HFF-Myc (cell line): ENCODE results near the gene LGALS7B.
"Not testable (repeated sequence)": the region's sequence is repeated elsewhere in the genome, so short reads cannot be mapped to it uniquely, and the experiment has no call there.

Experiments
- DNase-seq: peaks from one replicate; pipeline ENCODE4 v3.0.0-alpha.2; 2011; ENCODE audit warnings: low read depth; ENCODE audit errors: extremely low read depth
- H3K4me3 ChIP-seq: replicated peaks from 2 replicates; pipeline ENCODE4 v1.5.1; 2011; ENCODE audit warnings: low read depth, mild to moderate bottlenecking, control low read depth, low read length
- TF ChIP-seq, protein P1 (sequence below): IDR thresholded peaks from 2 replicates; pipeline ENCODE4 v1.5.1; 2012; ENCODE audit warnings: mild to moderate bottlenecking, low read depth, low read length, control low read depth; ENCODE audit errors: missing control alignments

LGALS7B gene

GRCh38 chr19:38826856-38827551, 38.0 kb downstream of the LGALS7B start:
- no peak overlapping the region for H3K4me3 ChIP-seq
- TF ChIP-seq, protein P1, sequence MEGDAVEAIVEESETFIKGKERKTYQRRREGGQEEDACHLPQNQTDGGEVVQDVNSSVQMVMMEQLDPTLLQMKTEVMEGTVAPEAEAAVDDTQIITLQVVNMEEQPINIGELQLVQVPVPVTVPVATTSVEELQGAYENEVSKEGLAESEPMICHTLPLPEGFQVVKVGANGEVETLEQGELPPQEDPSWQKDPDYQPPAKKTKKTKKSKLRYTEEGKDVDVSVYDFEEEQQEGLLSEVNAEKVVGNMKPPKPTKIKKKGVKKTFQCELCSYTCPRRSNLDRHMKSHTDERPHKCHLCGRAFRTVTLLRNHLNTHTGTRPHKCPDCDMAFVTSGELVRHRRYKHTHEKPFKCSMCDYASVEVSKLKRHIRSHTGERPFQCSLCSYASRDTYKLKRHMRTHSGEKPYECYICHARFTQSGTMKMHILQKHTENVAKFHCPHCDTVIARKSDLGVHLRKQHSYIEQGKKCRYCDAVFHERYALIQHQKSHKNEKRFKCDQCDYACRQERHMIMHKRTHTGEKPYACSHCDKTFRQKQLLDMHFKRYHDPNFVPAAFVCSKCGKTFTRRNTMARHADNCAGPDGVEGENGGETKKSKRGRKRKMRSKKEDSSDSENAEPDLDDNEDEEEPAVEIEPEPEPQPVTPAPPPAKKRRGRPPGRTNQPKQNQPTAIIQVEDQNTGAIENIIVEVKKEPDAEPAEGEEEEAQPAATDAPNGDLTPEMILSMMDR = no peak
- DNase-seq = no peak

DNA sequence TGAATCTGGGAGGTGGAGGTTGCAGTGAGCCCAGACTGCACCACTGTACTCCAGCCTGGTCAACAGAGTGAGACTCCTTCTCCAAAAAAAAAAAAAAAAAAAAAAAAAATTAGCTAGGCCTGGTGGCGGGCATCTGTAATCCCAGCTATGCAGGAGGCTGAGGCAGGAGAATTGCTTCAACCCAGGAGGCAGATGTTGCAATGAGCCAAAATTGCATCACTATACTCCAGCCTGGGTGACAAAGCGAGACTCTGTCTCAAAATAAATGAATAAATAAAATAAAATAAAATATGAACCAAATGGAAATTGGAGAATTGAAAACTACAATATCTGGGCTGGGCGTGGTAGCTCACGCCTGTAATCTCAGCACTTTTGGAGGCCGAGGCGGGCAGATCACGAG, 40.2 kb downstream of the LGALS7B start:
- not testable (repeated sequence) for H3K4me3 ChIP-seq, DNase-seq

GRCh38 chr19:38830039-38830733, 41.2 kb downstream of the LGALS7B start:
- no peak for DNase-seq
- no peak overlapping the region for H3K4me3 ChIP-seq
- TF ChIP-seq, protein P1 = no peak

DNA sequence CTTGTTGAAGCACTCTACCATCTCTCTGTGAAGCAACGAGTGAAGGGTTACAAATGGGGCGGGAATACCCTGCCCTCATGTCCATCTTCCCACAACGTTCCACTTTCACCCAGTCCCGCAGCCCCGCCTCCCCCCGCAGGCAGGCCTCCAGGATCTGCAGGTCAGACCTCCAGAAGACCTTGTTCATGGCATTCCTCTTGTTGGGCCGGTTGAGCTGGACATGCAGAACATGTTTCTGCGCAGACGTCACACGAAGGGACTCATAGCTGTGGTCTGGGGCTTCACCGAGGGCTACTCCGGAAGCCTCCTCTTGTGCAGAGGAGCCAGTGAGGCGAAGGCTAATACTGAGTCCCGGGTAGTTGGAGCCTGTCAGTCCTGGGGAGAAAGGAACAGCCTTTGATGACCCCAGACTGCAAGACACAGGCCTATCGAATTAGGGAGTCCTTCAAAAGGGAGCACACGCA, 42.2 kb downstream of the LGALS7B start:
- no peak for DNase-seq
- TF ChIP-seq, protein P1 = no peak
- H3K4me3 ChIP-seq = peak overlapping the region; percentile 62

DNA sequence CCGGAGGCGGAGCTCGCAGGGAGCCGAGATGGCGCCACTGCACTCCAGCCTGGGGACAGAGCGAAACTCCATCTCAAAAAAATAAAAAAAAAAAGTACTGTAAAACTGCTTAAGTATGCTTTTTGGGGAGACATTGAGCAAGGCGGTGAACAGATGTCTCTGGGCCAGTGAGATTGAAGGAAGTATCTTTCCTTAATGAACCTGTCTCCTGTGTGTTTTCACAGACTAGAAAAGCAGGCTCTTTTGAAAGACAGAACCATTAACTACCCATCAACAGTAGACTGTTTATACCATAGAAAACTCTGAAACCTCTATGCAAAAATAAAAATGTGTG, 44.1 kb downstream of the LGALS7B start:
- TF ChIP-seq, protein P1 = no peak
- DNase-seq = no peak
- no peak overlapping the region for H3K4me3 ChIP-seq

DNA sequence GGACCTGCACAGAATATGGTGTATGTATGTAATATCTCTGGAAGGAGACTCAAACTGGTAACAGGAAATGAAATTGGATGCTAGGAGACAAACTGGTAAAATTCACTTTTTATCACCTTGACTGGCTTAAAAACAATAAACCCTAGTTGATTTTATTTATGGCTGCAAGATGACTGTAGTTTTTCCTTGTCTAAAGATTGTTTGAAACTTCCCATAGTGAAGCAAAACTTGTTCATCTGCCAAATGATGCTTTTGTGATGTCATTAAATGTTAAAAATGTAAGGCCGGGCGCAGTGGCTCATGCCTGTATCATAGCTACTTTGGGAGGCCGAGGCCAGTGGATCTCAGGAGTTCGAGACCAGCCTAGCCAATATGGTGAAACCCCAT, 45.1 kb downstream of the LGALS7B start:
- TF ChIP-seq, protein P1 = no peak
- H3K4me3 ChIP-seq = no peak overlapping the region
- DNase-seq = no peak

DNA sequence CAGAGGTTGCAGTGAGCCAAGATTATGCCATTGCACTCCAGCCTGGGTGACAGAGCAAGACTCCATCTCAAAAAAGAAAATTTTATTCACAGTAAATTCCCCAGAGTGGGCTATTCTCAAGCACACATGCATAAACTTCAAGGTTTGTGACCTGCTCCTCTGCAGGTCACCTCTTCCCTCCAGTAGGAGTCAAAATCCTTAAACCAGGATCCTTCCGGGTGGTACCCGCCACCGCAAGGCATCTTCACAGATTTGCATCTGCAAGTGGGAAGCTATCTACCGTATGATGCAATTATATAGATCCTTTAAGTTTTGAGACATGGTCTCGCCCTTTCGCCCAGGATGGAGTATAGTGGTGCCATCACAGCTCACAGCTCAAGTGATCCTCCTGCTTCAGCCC, 45.6 kb downstream of the LGALS7B start:
- TF ChIP-seq, protein P1 = no peak
- DNase-seq = no peak
- no peak overlapping the region for H3K4me3 ChIP-seq
